GM23248 (cell line): ENCODE measurements around the gene MYO5A. TPM values are rescaled to one million over a fixed set of nuclear protein-coding genes. Genes with fewer than 3 reads are reported as not detected.

Source experiments
- DNase-seq: peaks from one replicate; pipeline ENCODE4 v3.0.0-alpha.2; 2015
- H2AFZ ChIP-seq: fragments of 200-600 bp; sonication (generic); 2 replicates; pipeline ENCODE4 v1.6.1; 2016; ENCODE audit warnings: antibody characterized with exemption
- H3F3A ChIP-seq: fragments of 200-600 bp; sonication (generic); 2 replicates; pipeline ENCODE4 v1.6.1; 2016; ENCODE audit warnings: mild to moderate bottlenecking, antibody characterized with exemption, mixed run types; ENCODE audit not compliant: insufficient read depth
- H3K27ac ChIP-seq: fragments of 200-600 bp; sonication (generic); 2 replicates; pipeline ENCODE4 v1.5.1; 2016; ENCODE audit warnings: mild to moderate bottlenecking
- H3K27me3 ChIP-seq: fragments of 200-600 bp; sonication (generic); replicated peaks from 2 replicates; pipeline ENCODE4 v1.6.1; 2016; ENCODE audit warnings: mild to moderate bottlenecking; ENCODE audit not compliant: insufficient read depth
- H3K36me3 ChIP-seq: fragments of 200-600 bp; sonication (generic); 2 replicates; pipeline ENCODE4 v1.6.1; 2016; ENCODE audit warnings: low read depth, mild to moderate bottlenecking
- H3K4me1 ChIP-seq: fragments of 200-600 bp; sonication (generic); 2 replicates; pipeline ENCODE4 v1.6.1; 2016; ENCODE audit warnings: mild to moderate bottlenecking; ENCODE audit not compliant: insufficient read depth
- H3K4me2 ChIP-seq: fragments of 200-600 bp; sonication (generic); one replicate; pipeline ENCODE4 v1.6.1; 2016; ENCODE audit warnings: mild to moderate bottlenecking; ENCODE audit not compliant: unreplicated experiment
- H3K4me3 ChIP-seq: fragments of 200-600 bp; sonication (generic); 2 replicates; pipeline ENCODE4 v1.5.1; 2016; ENCODE audit warnings: mild to moderate bottlenecking
- H3K79me2 ChIP-seq: fragments of 200-600 bp; sonication (generic); 2 replicates; pipeline ENCODE4 v1.6.1; 2016; ENCODE audit warnings: mild to moderate bottlenecking; ENCODE audit not compliant: insufficient read depth
- H3K9ac ChIP-seq: fragments of 200-600 bp; sonication (generic); 2 replicates; pipeline ENCODE4 v1.6.1; 2016; ENCODE audit warnings: mild to moderate bottlenecking
- H3K9me2 ChIP-seq: fragments of 200-600 bp; sonication (generic); 2 replicates; pipeline ENCODE4 v1.6.1; 2016; ENCODE audit warnings: mixed run types, mild to moderate bottlenecking, moderate library complexity; ENCODE audit not compliant: insufficient read depth
- H3K9me3 ChIP-seq: fragments of 200-600 bp; sonication (generic); one replicate; pipeline ENCODE4 v1.6.1; 2017; ENCODE audit warnings: low read depth
- H4K20me1 ChIP-seq: fragments of 200-600 bp; sonication (generic); 2 replicates; pipeline ENCODE4 v1.6.0; 2016; ENCODE audit not compliant: insufficient read depth
- EZH2 ChIP-seq: fragments of 200-600 bp; sonication (generic); IDR thresholded peaks from 2 replicates; pipeline ENCODE4 v1.6.1; 2018; ENCODE audit warnings: antibody characterized with exemption, mild to moderate bottlenecking; ENCODE audit not compliant: insufficient read depth, poor library complexity, severe bottlenecking
- EZH2phosphoT487 ChIP-seq: fragments of 200-600 bp; sonication (generic); IDR thresholded peaks from 2 replicates; pipeline ENCODE4 v1.6.1; 2018; ENCODE audit warnings: antibody characterized with exemption, moderate library complexity, mild to moderate bottlenecking, low read depth; ENCODE audit not compliant: insufficient read depth
- WGBS, 2 experiments: methylation state at CpG; one replicate each; pipeline ENCODE4 v1.1.6; 2015 to 2017; ENCODE audit warnings: low lambda C conversion rate in 2 of 2, low coverage in 1 of 2; ENCODE audit errors: missing lambda C conversion rate in 2 of 2; 5-methylcytosine and 5-hydroxymethylcytosine counted together
- in situ Hi-C: fragments of 300-500 bp; cut with MboI; formaldehyde crosslinking; loops from 2 replicates; pipeline ENCODE4 v1.15.0; 2020
- polyA plus RNA-seq: library from polyadenylated mRNA; unstranded; fragments of >200 nt; fragmentation: Nextera tagmentation; extraction: Ambion mirVana; gene quantifications from 2 replicates; pipeline ENCODE4 v1.2.1, GENCODE V29; 2016
- total RNA-seq: library from RNA; depleted of rRNA; stranded (reverse); fragments of >200 nt; shearing (Covaris generic); gene quantifications from 2 replicates; pipeline ENCODE4 v1.2.3, GENCODE V29; 2014

Gene MYO5A
- total and polyA plus RNA-seq, 2 experiments from 2014 or later: 12.1 to 33.3 TPM

DNA sequence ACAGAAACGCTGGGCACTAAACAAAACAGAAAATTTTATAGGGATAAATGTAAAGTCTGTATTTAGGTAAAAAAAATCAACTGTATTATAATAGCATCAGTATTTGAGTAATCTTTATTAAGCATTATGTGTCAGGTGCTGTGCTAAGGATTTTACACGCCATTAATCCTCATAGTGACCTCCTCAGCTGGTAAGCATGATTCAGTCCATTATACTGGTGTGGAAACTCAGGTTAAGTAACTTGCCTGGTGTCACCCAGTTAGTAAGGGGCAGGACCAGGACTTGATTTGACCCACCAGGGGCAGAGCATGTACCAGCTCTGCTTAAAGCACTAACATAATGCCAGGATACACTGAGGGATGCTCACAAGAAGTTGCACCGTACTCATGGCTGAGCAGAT is 237.9 kb downstream of the MYO5A start:
- H3K27me3 ChIP-seq: peaks cover 26% of the 10 kb centered on the region
- no peak overlapping the region for H3K4me2 ChIP-seq
- H3K4me1 ChIP-seq: no peaks in the 10 kb centered on the region
- no peak overlapping the region for H3K27ac ChIP-seq
- no peaks in the 10 kb centered on the region for H3K9me2 ChIP-seq
- no peaks in the 10 kb centered on the region for H3K9me3 ChIP-seq
- DNase-seq: no peak
- no peak overlapping the region for H3K4me3 ChIP-seq
- no peak overlapping the region for H3K9ac ChIP-seq
- no peaks in the 10 kb centered on the region for H3K79me2 ChIP-seq
- WGBS, 2 experiments: 70 to 76% methylated on average over 3 of the region's 3 CpGs
- in situ Hi-C loops: no loop called here
- TF ChIP-seq EZH2phosphoT487: no peak
- TF ChIP-seq EZH2: no peak
- H2AFZ ChIP-seq: no peak overlapping the region
- H3K36me3 ChIP-seq: no peaks in the 10 kb centered on the region
- H4K20me1 ChIP-seq: no peaks in the 10 kb centered on the region
- no peaks in the 10 kb centered on the region for H3F3A ChIP-seq

DNA sequence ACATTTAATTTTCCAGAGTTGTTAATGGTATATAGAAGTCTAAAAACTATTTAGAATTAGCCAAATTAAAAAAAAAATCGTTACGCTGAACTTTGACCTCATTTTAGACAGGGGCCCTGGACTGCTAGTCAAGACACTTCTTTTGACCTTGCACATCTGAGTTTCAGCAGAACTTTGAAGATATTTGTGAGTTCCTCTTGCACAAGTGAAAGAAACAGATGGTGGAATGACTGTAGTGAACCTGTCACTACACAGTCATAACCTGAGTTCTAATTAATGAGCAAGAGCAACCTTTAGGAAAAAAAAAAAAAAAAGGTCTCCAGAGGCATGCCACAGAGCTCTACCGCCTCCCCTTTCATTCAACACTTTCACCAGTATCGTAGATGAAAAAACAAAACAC is 238.4 kb downstream of the MYO5A start:
- in situ Hi-C loops: no loop called here
- Histone ChIP-seq H3K9me2 (no peaks in the 10 kb centered on the region), H3K4me2 (no peak overlapping the region), H3K36me3 (no peaks in the 10 kb centered on the region), H3K4me1 (no peaks in the 10 kb centered on the region), H3K27me3 (peaks cover 22% of the 10 kb centered on the region), H3K27ac (no peak overlapping the region), H3K79me2 (no peaks in the 10 kb centered on the region), H2AFZ (no peak overlapping the region), H3K9me3 (no peaks in the 10 kb centered on the region), H3K4me3 (no peak overlapping the region), H4K20me1 (no peaks in the 10 kb centered on the region), H3K9ac (no peak overlapping the region), H3F3A (no peaks in the 10 kb centered on the region)
- 44 to 50% methylated on average over 4 of the region's 4 CpGs for WGBS, 2 experiments
- no peak for TF ChIP-seq EZH2phosphoT487
- no peak for TF ChIP-seq EZH2
- no peak for DNase-seq

DNA sequence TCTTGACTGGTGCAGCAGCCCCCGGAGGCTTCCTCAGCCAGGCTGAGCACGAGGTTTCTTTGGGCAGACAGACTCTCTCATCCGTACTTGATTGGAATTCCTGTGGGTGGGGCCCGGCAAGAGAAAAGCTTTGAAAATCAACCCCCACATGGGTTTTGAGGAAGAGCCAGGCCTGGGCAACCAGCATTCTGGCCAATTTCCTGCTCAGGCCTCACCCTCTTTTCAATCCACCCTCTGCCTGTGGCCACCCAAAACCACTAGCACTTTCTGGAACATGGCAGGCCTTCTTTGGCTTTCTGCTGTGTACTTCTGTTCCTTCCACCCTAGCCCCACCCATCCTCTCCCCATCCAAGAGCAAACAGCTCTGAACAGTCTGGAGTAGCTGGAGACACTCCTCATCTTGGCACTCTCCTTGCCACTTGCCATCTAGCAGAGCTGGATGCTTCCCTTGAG is 239.0 kb downstream of the MYO5A start:
- H3K79me2 ChIP-seq: no peaks in the 10 kb centered on the region
- H3K27me3 ChIP-seq: peaks cover 15% of the 10 kb centered on the region
- no peaks in the 10 kb centered on the region for H3K9me3 ChIP-seq
- H3K4me1 ChIP-seq: no peaks in the 10 kb centered on the region
- H4K20me1 ChIP-seq: no peaks in the 10 kb centered on the region
- H3K4me2 ChIP-seq: no peak overlapping the region
- H3K4me3 ChIP-seq: no peak overlapping the region
- H3K27ac ChIP-seq: no peak overlapping the region
- no peak overlapping the region for H3K9ac ChIP-seq
- DNase-seq: no peak
- no peaks in the 10 kb centered on the region for H3F3A ChIP-seq
- TF ChIP-seq EZH2: no peak
- TF ChIP-seq EZH2phosphoT487: no peak
- H2AFZ ChIP-seq: no peak overlapping the region
- in situ Hi-C loops: no loop called here
- H3K36me3 ChIP-seq: no peaks in the 10 kb centered on the region
- H3K9me2 ChIP-seq: no peaks in the 10 kb centered on the region
- 19 to 23% methylated on average over 4 of the region's 4 CpGs for WGBS, 2 experiments

DNA sequence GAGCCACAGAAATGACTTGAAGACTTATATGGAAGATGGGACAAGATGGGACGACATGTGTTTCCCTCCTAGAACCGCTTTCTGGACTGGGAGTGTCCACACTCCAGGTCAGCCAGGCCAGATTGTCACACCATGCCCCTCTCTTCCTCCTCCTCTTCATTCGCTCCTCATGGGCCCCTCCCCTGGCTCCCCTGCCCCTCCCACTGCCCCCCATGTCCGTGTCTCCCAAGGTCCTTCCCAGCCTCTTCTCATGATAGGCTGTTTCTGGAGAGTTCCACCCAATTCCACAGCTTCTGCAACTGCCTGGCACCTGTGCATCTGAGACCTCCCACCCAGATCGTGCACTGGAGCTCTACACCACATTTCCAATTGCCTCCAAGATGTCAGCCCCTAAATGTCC is 239.7 kb downstream of the MYO5A start:
- no peak overlapping the region for H3K27ac ChIP-seq
- WGBS, 2 experiments: 64 to 76% methylated on average over 5 of the region's 5 CpGs
- H3F3A ChIP-seq: no peaks in the 10 kb centered on the region
- no peak overlapping the region for H2AFZ ChIP-seq
- TF ChIP-seq EZH2: no peak
- TF ChIP-seq EZH2phosphoT487: no peak
- H3K9ac ChIP-seq: no peak overlapping the region
- no peak overlapping the region for H3K4me2 ChIP-seq
- in situ Hi-C loops: no loop called here
- no peaks in the 10 kb centered on the region for H3K9me3 ChIP-seq
- H3K79me2 ChIP-seq: no peaks in the 10 kb centered on the region
- no peak overlapping the region for H3K4me3 ChIP-seq
- no peaks in the 10 kb centered on the region for H4K20me1 ChIP-seq
- no peaks in the 10 kb centered on the region for H3K36me3 ChIP-seq
- peaks cover 9% of the 10 kb centered on the region for H3K27me3 ChIP-seq
- no peaks in the 10 kb centered on the region for H3K4me1 ChIP-seq
- DNase-seq: no peak
- H3K9me2 ChIP-seq: no peaks in the 10 kb centered on the region
